Esophagus muscularis mucosa (tissue), 4 donors: ENCODE measurements around the gene LRSAM1.

Source experiments
- CTCF ChIP-seq, 3 experiments: fragments of 200-600 bp in 2 of 3; fragments of 450-650 bp in 1 of 3; sonication (generic) in 2 of 3; IDR thresholded peaks; one replicate each; pipeline ENCODE4 v1.5.1; 2017 to 2019; ENCODE audit warnings: antibody characterized with exemption in 3 of 3, mild to moderate bottlenecking in 2 of 3, moderate library complexity in 1 of 3
- EP300 ChIP-seq: sonication (generic); formaldehyde crosslinking; IDR thresholded peaks from one replicate; pipeline ENCODE4 v1.6.1; 2017; ENCODE audit warnings: antibody characterized with exemption
- POLR2A ChIP-seq: fragments of 450-650 bp; IDR thresholded peaks from one replicate; pipeline ENCODE4 v1.6.1; 2017; ENCODE audit warnings: antibody characterized with exemption, moderate library complexity, mild to moderate bottlenecking, low read depth
- POLR2AphosphoS5 ChIP-seq, 2 donors: sonication (generic); formaldehyde crosslinking; IDR thresholded peaks; one replicate each; pipeline ENCODE4 v1.6.1; 2017; ENCODE audit warnings: antibody characterized with exemption in 2 of 2

- TF ChIP-seq POLR2A (no peak), CTCF (IDR thresholded peaks at IDR 0.05) (no peak), POLR2AphosphoS5 (IDR thresholded peaks at IDR 0.05) (no peak), EP300 (no peak)
Observed at GRCh38 chr9:127538849-127539258, 87.5 kb downstream of the LRSAM1 start.
